Sigmoid colon (tissue), 4 donors: ENCODE measurements around the gene ARFIP1.

ENCODE experiments used
- EP300 ChIP-seq, 4 donors: sonication (generic); formaldehyde crosslinking; IDR thresholded peaks; one replicate each; pipeline ENCODE4 v1.6.1; 2017; ENCODE audit warnings: antibody characterized with exemption in 4 of 4
- POLR2A ChIP-seq, 2 donors: fragments of 450-650 bp; IDR thresholded peaks; one replicate each; pipeline ENCODE4 v1.6.1; 2016; ENCODE audit warnings: antibody characterized with exemption in 2 of 2, mild to moderate bottlenecking in 2 of 2, moderate library complexity in 2 of 2
- TF ChIP-seq, protein P1 (sequence below), 4 experiments: fragments of 450-650 bp in 3 of 4; fragments of 200-600 bp in 1 of 4; IDR thresholded peaks; one replicate each; pipeline ENCODE4 v1.5.1; 2016 to 2019; ENCODE audit warnings: antibody characterized with exemption in 4 of 4, mild to moderate bottlenecking in 3 of 4, moderate library complexity in 2 of 4

DNA sequence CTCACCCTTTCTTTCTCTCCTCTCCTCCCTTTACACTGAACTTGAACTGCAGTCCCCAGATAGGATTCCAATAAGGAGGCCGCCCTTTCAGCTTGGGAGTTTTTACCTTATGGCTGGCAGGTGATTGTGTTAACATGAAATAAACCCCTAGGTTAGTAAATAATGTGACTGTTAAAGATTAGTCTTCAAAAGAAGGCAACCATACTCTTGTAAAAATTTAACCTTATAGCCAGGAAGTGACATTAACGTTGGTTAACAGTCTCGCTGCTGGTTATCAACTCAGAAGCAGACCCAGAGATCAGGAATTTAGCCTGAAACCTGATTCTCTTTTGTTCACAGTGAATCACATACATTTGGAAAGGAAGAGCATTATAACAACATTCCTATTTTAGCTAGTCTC lies 171.6 kb downstream of the ARFIP1 start:
- TF ChIP-seq EP300 (IDR thresholded peaks at IDR 0.05) (no peak), POLR2A (IDR thresholded peaks at IDR 0.05) (no peak)
- TF ChIP-seq, protein P1, sequence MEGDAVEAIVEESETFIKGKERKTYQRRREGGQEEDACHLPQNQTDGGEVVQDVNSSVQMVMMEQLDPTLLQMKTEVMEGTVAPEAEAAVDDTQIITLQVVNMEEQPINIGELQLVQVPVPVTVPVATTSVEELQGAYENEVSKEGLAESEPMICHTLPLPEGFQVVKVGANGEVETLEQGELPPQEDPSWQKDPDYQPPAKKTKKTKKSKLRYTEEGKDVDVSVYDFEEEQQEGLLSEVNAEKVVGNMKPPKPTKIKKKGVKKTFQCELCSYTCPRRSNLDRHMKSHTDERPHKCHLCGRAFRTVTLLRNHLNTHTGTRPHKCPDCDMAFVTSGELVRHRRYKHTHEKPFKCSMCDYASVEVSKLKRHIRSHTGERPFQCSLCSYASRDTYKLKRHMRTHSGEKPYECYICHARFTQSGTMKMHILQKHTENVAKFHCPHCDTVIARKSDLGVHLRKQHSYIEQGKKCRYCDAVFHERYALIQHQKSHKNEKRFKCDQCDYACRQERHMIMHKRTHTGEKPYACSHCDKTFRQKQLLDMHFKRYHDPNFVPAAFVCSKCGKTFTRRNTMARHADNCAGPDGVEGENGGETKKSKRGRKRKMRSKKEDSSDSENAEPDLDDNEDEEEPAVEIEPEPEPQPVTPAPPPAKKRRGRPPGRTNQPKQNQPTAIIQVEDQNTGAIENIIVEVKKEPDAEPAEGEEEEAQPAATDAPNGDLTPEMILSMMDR (IDR thresholded peaks at IDR 0.05): no peak
